Suprapubic skin (tissue), 4 donors: ENCODE results near the gene INPP5F.

Source experiments
- CTCF ChIP-seq, 2 donors: fragments of 200-600 bp in 1 of 2; fragments of 450-650 bp in 1 of 2; sonication (generic) in 1 of 2; IDR thresholded peaks; one replicate each; pipeline ENCODE4 v1.5.1; 2016 to 2019; ENCODE audit warnings: antibody characterized with exemption in 2 of 2, mild to moderate bottlenecking in 1 of 2, moderate library complexity in 1 of 2
- EP300 ChIP-seq: sonication (generic); formaldehyde crosslinking; IDR thresholded peaks from one replicate; pipeline ENCODE4 v1.6.1; 2017; ENCODE audit warnings: antibody characterized with exemption
- POLR2A ChIP-seq, 2 donors: fragments of 450-650 bp; IDR thresholded peaks; one replicate each; pipeline ENCODE4 v1.6.1; 2017; ENCODE audit warnings: antibody characterized with exemption in 2 of 2, mild to moderate bottlenecking in 2 of 2, moderate library complexity in 2 of 2
- POLR2AphosphoS5 ChIP-seq, 3 donors: sonication (generic); formaldehyde crosslinking; IDR thresholded peaks; one replicate each; pipeline ENCODE4 v1.6.1; 2017; ENCODE audit warnings: antibody characterized with exemption in 3 of 3

DNA sequence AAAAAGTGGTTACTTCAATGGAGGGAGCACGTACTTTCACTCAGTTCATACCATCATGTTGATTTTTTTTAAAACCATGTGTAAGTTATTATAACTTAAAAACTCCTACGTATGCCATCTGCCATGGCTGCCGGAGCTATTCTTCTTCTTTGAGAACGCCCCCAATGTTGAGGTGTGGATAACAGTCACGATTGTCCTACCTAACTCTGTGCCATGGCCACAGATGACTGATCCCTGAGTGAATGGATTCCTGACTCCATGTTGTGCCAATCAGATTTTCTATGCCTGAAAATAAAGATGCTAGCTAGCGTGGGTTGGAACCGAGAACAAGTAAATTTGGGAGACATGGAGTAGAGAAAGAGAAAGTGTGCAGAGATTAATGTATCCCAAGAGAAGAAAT, 141.5 kb downstream of the INPP5F start:
- TF ChIP-seq CTCF (IDR thresholded peaks at IDR 0.05) (no peak), EP300 (no peak), POLR2AphosphoS5 (IDR thresholded peaks at IDR 0.05) (no peak), POLR2A (IDR thresholded peaks at IDR 0.05) (no peak)
